NCI-H345 (cell line): Measurements from ENCODE around the gene MOB3A.
A peak's percentile ranks its signal among the peaks of the same experiment; 100 is the strongest.
"Not testable (repeated sequence)": the region's sequence is repeated elsewhere in the genome, so short reads cannot be mapped to it uniquely, and the experiment has no call there.

ENCODE experiments used
- DNase-seq: peaks from one replicate; lab custom pipeline; 2025; lab: John Stamatoyannopoulos, UW

MOB3A gene

DNA sequence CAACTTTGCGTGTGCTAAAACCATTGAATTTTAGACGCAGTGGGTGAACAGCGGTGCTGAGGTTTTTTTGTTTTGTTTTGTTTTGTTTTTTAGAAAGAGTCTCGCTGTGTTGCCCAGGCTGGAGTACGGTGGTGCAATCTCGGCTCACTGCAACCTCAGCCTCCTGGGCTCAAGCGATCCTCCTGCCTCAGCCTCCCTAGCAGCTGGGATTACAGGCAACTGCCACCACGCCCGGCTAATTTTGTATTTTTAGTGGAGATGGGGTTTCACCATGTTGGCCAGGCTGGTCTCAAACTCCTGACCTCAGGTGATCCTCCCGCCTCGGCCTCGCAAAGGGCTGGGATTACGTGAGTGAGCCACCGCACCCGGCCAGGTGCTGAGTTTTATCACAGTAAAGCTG, 61.9 kb downstream of the MOB3A start:
- not testable (repeated sequence) for DNase-seq

DNA sequence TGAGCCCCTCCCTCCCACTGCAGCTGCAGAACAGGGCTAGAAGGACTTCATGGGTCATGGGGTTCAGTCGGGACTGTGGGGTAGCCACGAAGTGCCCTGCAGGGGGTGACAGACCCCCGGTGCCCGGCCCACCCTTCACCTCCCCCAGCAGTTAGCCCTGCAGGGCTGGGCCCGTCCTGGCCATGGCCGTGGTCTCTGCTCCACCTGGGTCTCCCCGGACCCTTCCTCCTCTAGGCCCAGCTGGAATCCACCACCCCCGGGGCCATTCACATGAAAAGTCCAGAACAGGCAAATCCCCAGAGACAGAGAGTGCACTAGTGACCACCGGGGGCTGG, 62.3 kb downstream of the MOB3A start:
- no peak for DNase-seq

DNA sequence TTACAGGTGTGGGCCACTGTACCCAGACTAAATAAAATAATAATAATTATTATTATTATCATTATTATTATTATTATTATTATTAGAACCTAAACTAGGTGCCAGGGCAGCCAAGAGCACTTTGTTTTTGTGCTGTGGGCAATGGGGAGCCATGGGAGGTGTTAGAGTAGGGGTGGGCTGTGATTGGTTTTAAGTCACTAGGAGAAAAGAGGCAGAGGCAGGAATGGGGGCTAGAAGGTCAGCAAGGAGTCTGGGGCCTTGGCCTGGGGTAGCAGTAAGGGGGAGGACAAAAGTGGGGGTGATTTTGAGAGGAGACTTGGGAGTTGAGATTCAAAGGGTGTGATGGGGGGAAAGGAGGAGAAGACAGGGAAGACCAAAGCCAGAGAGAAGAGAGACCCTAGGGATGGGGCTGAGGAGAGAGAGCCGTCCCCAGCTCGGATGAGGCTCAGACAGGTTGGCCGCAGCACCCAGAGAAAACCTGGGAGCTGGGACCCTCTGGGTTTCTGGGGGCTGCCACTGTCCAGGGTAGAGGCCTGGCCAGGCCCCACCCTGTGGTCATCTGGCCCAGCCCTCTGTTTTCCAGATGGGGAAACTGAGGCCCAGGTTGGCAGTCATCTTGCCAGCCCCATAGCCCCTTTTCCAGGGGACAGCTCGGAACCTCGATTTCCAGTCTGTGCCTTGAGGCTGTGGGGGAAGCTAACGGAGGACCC, 62.9 kb downstream of the MOB3A start:
- DNase-seq: no peak

DNA sequence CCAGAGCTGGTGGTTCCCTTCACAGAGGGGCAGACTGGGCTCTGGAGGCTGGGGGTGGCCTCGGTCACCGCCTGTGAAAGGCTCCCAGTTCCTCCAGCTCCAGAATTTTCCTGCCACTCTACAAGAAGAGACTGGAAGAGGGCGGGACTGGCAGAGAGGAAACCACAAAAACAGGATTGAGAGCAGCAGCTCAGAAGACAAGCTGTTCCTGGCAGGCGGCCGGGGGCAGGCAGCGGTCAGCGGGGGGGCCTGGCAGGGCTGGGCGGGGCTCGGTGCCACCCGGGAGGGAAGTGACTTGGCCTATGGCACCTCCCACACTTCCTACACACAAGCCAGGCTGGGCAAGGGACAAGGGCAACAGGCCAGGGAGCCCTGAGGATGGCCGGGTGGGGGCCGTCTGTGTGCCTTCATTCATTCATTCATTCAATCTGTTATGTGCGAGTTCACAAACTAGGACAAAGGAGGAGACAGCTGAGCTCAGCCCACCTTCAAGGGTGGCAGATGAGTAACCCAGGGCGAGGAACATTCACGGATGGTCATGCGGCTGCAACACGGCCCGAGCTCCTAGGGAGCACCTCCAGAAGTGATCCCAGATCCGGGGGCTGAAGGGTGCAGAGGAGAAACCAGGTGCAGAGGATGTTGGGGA, 63.7 kb downstream of the MOB3A start:
- peak; percentile 64 for DNase-seq

DNA sequence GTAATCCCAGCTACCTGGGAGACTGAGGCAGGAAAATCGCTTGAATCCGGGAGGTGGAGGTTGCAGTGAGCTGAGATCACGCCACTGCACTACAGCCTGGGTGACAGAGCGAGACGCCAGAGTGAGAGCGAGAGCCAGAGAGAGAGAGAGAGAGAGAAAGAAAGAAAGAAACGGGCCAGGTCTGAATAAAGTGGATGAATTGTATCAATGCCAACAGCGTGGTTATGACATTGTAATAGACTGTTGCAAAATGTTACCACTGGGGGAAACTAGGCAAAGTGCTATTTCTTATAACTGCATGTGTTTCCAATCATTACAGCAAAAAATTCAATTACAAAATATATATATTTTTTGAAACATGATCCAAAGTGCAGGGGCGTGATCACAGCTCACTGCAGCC, 68.8 kb downstream of the MOB3A start:
- DNase-seq: no peak

DNA sequence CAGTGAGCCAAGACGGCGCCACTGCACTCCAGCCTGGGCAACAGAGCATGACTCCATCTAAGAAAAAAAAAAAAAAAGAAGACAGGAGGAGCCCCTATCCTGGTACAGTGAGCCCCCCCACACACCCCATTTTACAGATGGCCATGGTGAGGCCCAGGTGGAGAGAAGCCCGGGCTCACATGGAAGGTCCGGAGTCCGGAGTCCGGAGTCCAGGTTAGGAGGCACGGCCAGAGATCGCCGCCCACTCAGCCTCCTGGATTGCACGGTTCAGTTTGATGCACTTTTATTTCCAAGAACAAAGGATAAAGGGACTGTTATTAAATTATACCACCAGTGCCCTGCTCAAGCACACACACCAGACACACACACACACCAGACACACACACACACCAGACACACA, 69.4 kb downstream of the MOB3A start:
- DNase-seq: no peak

DNA sequence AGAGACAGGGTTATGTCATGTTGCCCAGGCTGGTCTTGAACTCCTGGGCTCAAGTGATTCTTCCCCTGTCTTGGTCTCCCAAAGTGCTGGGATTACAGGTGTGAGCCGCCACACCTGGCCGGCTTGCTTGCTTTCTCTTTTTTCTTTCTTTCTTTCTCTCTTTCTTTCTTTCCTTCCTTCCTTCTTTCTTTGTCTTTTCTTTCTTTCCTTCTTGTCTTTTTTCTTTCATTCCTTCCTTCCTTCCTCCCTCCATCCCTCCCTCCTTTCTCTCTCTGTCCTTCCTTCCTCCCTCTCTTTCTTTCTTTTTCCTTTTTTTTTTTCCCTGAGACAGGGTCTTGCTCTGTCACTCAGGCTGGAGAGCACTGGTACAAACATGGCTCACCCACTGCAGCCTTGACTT, 73.8 kb downstream of the MOB3A start:
- DNase-seq: no peak

DNA sequence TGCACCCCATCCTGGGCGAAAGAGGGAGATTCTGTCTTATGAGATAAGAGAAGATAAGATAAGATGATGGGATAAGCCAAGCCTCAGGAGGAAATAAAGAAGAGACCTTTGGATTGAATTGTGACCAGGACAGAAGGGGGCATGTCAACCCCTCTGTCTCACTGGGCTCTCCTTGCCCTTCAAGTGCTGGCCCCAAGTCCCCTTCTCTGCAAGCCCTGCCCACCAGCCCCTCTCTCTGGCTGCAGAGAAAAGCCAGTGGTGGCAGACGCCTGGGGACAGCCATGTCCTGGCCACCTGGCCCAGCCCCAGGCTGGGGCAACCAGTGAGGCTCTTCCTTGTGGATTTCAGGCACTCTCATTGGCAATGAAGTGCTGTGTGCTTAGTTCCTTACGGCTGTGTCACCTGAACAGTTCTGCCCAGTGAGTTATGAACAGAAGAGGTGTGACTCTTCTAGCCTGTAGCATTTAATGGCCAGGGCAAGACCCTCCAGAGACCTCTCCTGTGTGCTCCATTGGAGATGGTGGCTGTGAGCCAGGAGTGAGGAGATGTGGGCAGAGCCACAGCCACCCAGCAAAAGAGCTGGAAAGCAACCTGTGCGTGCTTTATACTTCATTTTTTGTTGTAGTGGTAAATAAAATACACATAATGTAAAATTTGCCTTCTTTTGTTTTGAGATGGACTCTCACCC, 74.5 kb downstream of the MOB3A start:
- DNase-seq: no peak
